NT2/D1 (cell line): ENCODE measurements around the gene ETFDH.

Experiments used
- SUZ12 ChIP-seq: IDR thresholded peaks from 2 replicates; pipeline ENCODE4 v1.6.1; 2011; ENCODE audit not compliant: insufficient read length, insufficient read depth; ENCODE audit errors: extremely low read depth
- YY1 ChIP-seq: IDR thresholded peaks from 2 replicates; pipeline ENCODE4 v1.6.1; 2011; ENCODE audit not compliant: insufficient read length, insufficient read depth
- ZNF274 ChIP-seq: IDR thresholded peaks from 2 replicates; pipeline ENCODE4 v1.6.1; 2011; ENCODE audit warnings: mild to moderate bottlenecking, low read depth, low read length

DNA sequence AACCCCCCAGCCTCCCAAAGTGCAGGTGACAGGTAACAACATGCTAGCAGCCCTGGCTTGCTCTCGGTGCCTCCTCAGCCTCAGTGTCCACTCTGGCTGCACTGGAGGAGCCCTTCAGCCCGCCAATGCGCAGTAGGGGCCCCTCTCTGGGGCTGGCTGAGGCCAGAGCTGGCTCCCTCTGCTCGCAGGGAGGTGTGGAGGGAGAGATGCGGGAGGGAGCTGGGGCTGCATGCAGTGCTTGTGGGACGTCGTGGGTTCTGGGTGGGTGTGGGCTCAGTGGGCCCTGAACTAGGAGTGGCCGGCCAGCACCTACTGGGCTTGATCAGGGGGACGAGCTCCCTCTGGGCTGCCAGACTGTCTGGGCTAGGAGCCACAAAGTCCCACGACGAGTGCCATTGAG lies 14.8 kb upstream of the ETFDH start:
- TF ChIP-seq YY1 (no peak), ZNF274 (no peak), SUZ12 (no peak)
